ENCODE results near the gene TDP2.

GRCh38 chr6:24607310-24608105, 59.2 kb downstream of the TDP2 start:
- TF ChIP-seq ZFP3 (CRISPR knock-in tag; IDR thresholded peaks at IDR 0.05) (no peak), ARNTL (CRISPR knock-in tag; IDR thresholded peaks at IDR 0.05; ENCODE audit: borderline replicate concordance, low read depth) (no peak), ZNF70 (CRISPR knock-in tag; IDR thresholded peaks at IDR 0.05) (no peak), GLIS3 (CRISPR knock-in tag; IDR thresholded peaks at IDR 0.05) (no peak), TOX (CRISPR knock-in tag; IDR thresholded peaks at IDR 0.05; ENCODE audit: borderline replicate concordance) (no peak), ZFP30 (CRISPR knock-in tag; IDR thresholded peaks at IDR 0.05) (no peak), ESRRG (CRISPR knock-in tag; IDR thresholded peaks at IDR 0.05) (no peak), ISL1 (CRISPR knock-in tag; IDR thresholded peaks at IDR 0.05) (no peak), PPARA (CRISPR knock-in tag; IDR thresholded peaks at IDR 0.05; ENCODE audit: borderline replicate concordance) (no peak), ZNF8 (CRISPR knock-in tag; IDR thresholded peaks at IDR 0.05) (no peak)
- TF ChIP-seq, protein P1, sequence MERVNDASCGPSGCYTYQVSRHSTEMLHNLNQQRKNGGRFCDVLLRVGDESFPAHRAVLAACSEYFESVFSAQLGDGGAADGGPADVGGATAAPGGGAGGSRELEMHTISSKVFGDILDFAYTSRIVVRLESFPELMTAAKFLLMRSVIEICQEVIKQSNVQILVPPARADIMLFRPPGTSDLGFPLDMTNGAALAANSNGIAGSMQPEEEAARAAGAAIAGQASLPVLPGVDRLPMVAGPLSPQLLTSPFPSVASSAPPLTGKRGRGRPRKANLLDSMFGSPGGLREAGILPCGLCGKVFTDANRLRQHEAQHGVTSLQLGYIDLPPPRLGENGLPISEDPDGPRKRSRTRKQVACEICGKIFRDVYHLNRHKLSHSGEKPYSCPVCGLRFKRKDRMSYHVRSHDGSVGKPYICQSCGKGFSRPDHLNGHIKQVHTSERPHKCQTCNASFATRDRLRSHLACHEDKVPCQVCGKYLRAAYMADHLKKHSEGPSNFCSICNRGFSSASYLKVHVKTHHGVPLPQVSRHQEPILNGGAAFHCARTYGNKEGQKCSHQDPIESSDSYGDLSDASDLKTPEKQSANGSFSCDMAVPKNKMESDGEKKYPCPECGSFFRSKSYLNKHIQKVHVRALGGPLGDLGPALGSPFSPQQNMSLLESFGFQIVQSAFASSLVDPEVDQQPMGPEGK (CRISPR knock-in tag; IDR thresholded peaks at IDR 0.05; ENCODE audit: borderline replicate concordance): no peak
